Neutrophil (primary cell): ENCODE measurements around the gene KLLN.
"Not testable (repeated sequence)": the region's sequence is repeated elsewhere in the genome, so short reads cannot be mapped to it uniquely, and the experiment has no call there.

Experiments used
- H3K27ac ChIP-seq: fragments of 200-600 bp; sonication (generic); 2 replicates; pipeline ENCODE4 v1.5.1; 2016; ENCODE audit warnings: mild to moderate bottlenecking, moderate library complexity
- H3K27me3 ChIP-seq: fragments of 200-600 bp; sonication (generic); 2 replicates; pipeline ENCODE4 v1.6.0; 2016; ENCODE audit warnings: mild to moderate bottlenecking
- H3K36me3 ChIP-seq: fragments of 200-600 bp; sonication (generic); 2 replicates; pipeline ENCODE4 v1.5.1; 2017
- H3K4me1 ChIP-seq, 2 experiments: fragments of 200-600 bp in 1 of 2; sonication (generic) in 1 of 2; 1 replicate in 1 of 2; 2 replicates in 1 of 2; pipeline versions ENCODE4 v1.5.1 to v1.6.1; 2013 to 2016; ENCODE audit warnings: low read depth in 1 of 2, low read length in 1 of 2, mild to moderate bottlenecking in 1 of 2, moderate library complexity in 1 of 2; ENCODE audit not compliant: control insufficient read depth in 1 of 2, insufficient read depth in 1 of 2
- H3K4me3 ChIP-seq, 2 experiments: fragments of 200-600 bp in 1 of 2; sonication (generic) in 1 of 2; 1 replicate in 1 of 2; 2 replicates in 1 of 2; pipeline ENCODE4 v1.5.1; 2013 to 2016; ENCODE audit warnings: low read depth in 1 of 2, low read length in 1 of 2, mild to moderate bottlenecking in 1 of 2, moderate library complexity in 1 of 2
- H3K9me3 ChIP-seq: fragments of 200-600 bp; sonication (generic); 2 replicates; pipeline ENCODE4 v1.5.1; 2016
- CTCF ChIP-seq: fragments of 200-600 bp; sonication (generic); IDR thresholded peaks from 2 replicates; pipeline ENCODE4 v1.5.1; 2016; ENCODE audit warnings: antibody characterized with exemption

Gene KLLN

GRCh38 chr10:87863053-87863943 lies at the start of gene KLLN, which contains the start of gene PTEN:
Gene KLLN, minus strand, starts transcription at chr10:87863533. Its CDS starts 1,046 bp downstream, at chr10:87862487.
Gene PTEN, plus strand, starts transcription at chr10:87863625. Its CDS starts 845 bp downstream, at chr10:87864470.
- H3K27ac ChIP-seq, result peak within 1 kb of the TSS; percentile 98
- TF ChIP-seq CTCF, result peak; percentile 38
- H3K36me3 ChIP-seq, result no peaks in the 10 kb centered on the region
- no peaks in the 10 kb centered on the region for H3K9me3 ChIP-seq
- H3K27me3 ChIP-seq, result no peaks in the 10 kb centered on the region
- peak within 1 kb of the TSS; percentile 92 to 96 for H3K4me3 ChIP-seq
- H3K4me1 ChIP-seq, result peaks cover 19 to 31% of the 10 kb centered on the region in 2 experiments

GRCh38 chr10:87903396-87903795 lies 40.1 kb upstream of the KLLN start:
- H3K9me3 ChIP-seq, H3K4me1 ChIP-seq, H3K4me3 ChIP-seq, H3K27me3 ChIP-seq: not testable (repeated sequence)
- peaks cover 41% of the 10 kb centered on the region for H3K36me3 ChIP-seq
- peak overlapping the region; percentile 47 for H3K27ac ChIP-seq

GRCh38 chr10:87897957-87898356 lies 34.6 kb upstream of the KLLN start:
- not testable (repeated sequence) for H3K27me3 ChIP-seq, H3K4me3 ChIP-seq, H3K9me3 ChIP-seq, H3K27ac ChIP-seq
- H3K4me1 ChIP-seq, result peaks cover 17 to 30% of the 10 kb centered on the region in 2 experiments
- peaks cover 22% of the 10 kb centered on the region for H3K36me3 ChIP-seq

- H3K4me3 ChIP-seq, result no peak overlapping the region
- TF ChIP-seq CTCF, result no peak
- H3K27me3 ChIP-seq, result no peaks in the 10 kb centered on the region
- H3K27ac ChIP-seq, result peak overlapping the region; percentile 6
- H3K36me3 ChIP-seq, result peaks cover 18% of the 10 kb centered on the region
- H3K9me3 ChIP-seq, result no peaks in the 10 kb centered on the region
- peaks cover 23 to 36% of the 10 kb centered on the region in 2 experiments for H3K4me1 ChIP-seq
These were observed 32.9 kb upstream of the KLLN start for GRCh38 chr10:87896216-87896615.

- peaks cover 22% of the 10 kb centered on the region for H3K36me3 ChIP-seq
- H3K4me1 ChIP-seq, result peaks cover 23 to 36% of the 10 kb centered on the region in 2 experiments
- TF ChIP-seq CTCF, result no peak
- H3K27ac ChIP-seq, result peak overlapping the region; percentile 6
- no peaks in the 10 kb centered on the region for H3K27me3 ChIP-seq
- H3K9me3 ChIP-seq, result no peaks in the 10 kb centered on the region
- H3K4me3 ChIP-seq, result no peak overlapping the region
These were observed 32.1 kb upstream of the KLLN start for GRCh38 chr10:87895430-87895829.

GRCh38 chr10:87887548-87888289 lies 24.4 kb upstream of the KLLN start:
- H3K9me3 ChIP-seq, result no peaks in the 10 kb centered on the region
- TF ChIP-seq CTCF, result no peak
- H3K27me3 ChIP-seq, result no peaks in the 10 kb centered on the region
- peaks cover 4 to 16% of the 10 kb centered on the region in 2 experiments for H3K4me1 ChIP-seq
- H3K36me3 ChIP-seq, result peaks cover 56% of the 10 kb centered on the region
- peak overlapping the region; percentile 43 for H3K27ac ChIP-seq
- no peak overlapping the region for H3K4me3 ChIP-seq
